ENCODE measurements around the gene PGC.

PGC gene

DNA sequence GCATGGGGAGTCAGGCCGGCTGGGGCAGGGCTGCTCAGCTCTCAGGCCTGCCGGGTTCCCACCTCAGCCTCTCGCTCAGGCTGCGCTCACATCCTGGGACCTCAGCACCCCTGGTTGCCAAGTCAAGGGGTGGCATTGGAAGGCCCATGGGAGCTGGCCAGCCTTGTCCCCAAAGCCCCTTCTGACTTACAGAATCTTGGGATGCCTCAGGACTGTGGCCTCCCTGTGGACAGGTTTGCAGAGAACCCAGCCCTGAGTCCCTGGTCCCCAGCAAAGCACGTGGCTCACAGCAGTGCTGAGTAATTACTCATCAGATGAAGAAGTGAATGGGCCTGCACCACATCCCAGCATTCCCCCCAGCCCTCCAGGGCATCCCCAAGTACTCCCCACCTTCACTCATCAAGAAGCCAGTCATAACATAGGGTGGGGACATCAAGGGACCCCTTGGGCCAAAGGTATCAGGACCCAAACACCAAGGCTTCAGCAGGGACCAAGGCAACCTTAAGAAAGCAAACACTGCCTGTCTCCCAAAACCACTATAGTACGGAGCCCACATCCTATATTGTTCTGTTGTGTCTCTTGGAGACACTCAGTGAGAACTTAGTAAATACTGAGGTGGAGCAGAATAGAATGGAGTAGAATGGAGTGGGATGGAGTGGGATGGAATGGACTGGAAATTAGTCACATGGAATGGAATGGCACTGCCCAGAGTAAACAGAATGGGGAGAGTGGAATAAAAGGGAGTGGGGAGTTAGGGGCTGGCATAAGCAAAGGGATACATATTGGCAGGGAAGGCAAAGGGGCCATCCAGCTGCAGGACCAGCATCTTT lies 3.6 kb downstream of the PGC start:
- no peak for DNase-seq

DNA sequence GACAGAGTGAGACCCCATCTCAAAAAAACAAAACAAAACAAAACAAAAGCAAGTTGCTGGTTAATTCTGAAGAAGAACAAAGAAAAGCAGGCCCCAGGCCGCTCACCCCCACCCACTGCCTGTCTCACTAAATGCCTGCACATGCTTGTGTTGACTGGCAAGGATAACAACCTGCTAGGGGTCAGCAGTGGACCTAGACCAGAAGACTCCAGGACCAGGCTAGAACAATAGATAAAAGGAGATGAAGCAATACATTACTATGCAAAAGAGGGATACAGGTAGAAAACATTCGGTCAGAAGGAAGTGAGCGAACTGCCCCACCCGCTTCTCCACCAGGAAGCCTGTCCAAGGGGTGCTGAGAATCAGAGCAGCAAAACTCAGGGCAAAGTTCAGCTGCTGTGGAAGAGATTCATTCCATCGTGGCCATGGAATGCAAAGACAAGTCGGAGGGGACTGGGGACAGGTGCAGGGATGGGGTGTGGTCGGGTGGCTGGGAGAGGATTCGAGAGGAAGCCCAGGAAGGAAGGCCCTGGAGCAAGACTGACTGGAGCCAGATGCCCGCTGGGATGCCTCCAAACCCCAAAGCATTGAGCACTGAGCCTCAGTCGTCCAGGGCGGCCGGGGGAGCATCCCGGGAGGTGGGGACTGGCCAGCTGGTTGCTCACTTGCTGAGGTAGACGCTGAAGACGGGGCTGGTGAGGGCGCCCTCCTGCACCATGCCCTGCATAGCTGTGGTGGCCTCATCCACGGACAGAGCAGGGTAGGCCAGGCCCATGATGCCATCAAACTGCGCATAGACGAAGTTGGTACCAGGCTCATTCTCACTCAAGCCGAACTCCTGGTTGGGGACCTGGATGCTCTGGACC lies 5.3 kb downstream of the PGC start:
- DNase-seq = no peak

DNA sequence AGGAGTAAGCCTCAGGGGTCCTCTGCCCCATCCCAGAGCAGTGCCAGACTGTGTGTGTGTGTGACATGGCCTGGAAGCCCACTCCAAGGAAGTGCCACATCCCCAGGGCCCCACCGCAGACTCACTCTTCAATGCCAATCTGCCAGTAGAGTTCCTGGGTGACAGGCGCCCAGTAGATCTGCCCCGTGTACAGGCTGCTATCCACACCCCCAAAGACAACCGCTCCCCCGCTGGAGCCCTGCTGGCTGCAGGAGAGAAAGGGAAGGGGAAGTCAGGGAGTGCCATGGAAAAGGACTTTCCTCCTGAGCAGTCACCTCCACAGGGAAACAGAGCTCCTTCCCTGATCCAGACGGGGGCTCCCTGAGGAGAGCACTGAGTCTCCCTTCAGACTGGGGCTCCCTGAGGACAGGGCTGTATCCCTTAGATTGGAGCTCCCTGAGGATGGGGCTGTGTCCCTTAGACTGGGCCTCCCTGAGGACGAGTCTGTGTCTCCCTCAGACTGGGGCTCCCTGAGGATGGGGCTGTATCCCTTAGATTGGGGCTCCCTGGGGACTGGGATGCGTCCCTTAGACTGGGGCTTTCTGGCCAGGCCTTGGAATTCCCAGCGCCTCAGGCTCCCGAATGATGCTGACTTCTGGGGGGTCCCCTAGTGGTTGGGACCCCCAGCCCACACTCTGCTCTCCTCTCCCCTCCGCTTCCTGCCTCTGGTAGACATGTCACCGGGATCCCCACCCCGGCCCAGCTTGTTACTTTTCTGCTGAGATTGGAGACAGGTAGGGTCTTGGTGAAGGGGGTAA lies 6.6 kb downstream of the PGC start:
- no peak for DNase-seq

DNA sequence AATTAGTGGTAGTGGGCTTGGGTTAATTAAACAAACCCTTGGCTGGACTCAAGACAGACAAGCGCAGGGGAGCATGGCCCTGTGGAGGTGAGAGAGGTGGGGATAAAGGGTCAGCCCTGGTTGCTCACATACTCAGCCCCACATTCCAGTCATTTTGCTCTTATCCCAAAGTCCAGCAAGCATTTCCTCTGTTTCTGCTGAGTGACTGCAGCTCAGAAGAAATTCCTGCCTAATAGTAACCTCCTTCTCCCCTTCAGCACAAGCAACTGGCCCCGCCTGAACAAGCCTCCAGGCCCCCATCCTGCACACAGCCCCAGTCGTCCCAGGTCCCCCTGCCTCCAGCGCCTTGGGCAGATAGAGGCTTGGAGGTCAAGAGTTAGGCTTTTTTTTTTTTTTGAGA lies 8.2 kb downstream of the PGC start:
- no peak for DNase-seq

DNA sequence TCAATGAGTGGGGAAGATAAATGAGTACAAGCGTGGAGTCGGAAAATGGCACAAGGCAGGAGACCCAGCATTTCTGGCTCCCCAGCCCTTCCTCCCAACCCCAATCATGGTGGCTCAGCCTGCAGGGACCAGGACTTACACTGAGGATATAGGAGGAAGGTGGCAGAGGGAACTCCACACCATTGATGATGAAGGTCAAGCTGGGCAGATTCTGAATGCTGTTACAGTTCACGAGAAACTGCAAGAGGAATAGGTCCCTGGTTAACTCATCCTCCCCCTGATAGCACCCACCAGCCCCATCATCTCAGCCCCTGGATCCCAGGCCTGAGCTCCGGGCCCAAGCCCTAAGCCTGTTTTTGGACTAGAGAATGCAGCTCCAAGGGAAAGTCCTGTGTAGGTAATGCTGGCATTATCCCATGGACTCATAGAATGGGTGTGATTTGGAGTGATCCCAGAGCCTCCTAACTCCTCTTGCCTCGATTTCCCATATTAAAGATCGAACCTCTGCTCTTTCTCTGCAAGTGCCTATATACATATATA lies 9.5 kb downstream of the PGC start:
- no peak for DNase-seq

- no peak for DNase-seq
Measured at GRCh38 chr6:41736800-41737555, 10.2 kb downstream of the PGC start.

GRCh38 chr6:41736186-41736733 lies 10.9 kb downstream of the PGC start:
- DNase-seq = no peak

- DNase-seq = peak; percentile 91
Measured at GRCh38 chr6:41735427-41736185, 11.6 kb downstream of the PGC start, which contains the start of gene TFEB. Gene TFEB (minus strand): TSS chr6:41735608. CDS start chr6:41691213, 44,395 bp downstream.

- DNase-seq = peak; percentile 70
Measured at GRCh38 chr6:41734666-41735426, 12.4 kb downstream of the PGC start.

DNA sequence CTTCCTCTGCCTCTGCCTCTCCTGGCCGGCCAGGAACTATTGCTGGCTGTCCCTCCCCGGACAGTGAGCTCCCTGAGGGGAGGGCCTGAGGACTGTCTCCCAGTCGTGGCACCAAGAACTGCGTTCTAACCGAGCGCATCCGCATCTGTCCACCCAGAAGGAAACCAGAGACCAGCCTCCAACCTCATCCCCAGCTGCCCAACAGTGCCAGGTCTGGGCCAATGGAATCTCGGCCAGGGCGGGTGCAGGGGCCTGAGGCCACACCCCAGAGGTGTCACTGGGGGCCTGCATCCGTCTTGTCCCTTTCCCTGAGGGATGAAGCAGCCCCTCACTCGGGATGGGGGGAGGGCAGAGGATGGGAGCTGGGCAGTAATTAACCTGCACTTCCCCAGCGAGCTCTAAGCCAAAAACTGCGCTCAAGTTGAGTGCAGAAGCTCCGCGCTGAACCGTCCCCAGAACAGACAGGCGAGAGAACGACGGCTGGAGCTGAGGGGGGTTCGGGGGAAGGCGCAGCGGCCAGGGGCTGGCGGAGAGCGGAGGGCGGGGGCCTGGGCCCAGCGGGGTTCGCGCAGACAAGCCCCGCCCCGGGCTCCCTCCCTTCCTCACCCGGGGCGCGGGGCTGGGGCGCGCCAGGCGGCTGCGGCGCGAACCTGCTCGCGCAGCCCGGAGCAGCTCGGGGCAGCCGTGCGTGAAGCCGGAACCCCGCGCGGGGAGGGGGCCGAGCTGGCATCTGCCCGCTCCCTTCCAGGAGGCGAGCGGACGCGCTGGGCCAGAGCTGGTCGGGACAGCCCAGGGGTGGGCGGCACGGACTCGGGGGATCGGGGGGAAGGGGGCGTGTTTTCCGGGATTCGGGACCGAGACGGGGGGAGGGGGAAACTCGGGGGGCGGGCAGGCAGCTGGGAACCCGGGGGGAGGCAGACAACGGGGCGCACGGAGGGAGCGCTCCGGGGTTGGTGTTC lies 13.2 kb downstream of the PGC start:
- peak; percentile 79 for DNase-seq

DNA sequence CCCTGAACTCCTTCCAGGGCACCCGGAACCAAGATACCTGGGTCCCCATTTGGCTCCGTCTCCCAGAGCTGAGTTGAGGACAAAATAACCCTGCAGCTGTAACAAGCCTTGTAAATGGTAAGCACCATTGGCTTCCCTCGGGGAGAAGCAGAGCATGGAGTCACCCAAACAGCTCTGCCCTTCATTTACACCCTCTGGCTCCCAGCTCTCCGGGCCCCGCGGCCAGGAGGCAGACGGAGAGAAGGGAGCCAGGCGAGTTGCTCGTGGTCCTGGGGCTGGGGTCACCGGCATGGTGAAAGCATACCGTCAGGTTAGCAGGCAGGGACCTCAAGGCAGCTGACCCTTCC lies 13.9 kb downstream of the PGC start:
- no peak for DNase-seq

- DNase-seq = peak; percentile 78
Measured at GRCh38 chr6:41732591-41733359, 14.4 kb downstream of the PGC start.

DNA sequence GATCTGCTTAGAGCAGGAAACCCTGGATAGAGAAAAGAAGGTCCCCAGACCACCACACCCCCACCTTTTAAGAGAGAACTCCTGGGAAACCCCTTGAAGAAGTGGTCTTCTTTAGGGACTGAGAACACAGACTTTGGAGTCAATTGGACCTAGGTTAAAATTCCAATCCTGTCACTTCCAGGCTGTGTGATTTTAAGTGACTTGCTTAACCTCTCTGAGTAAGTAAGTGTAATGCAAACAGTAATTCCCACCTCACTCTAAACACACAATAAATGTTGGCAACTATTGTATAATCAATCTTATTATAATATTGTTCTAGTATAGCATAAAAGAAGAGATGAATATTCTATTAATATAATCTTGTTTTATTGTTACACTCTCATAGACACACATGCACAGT lies 15.0 kb downstream of the PGC start:
- DNase-seq = no peak

- no peak for DNase-seq
Measured at GRCh38 chr6:41731561-41732086, 15.6 kb downstream of the PGC start.

- DNase-seq = no peak
Measured at GRCh38 chr6:41730531-41731436, 16.4 kb downstream of the PGC start.

DNA sequence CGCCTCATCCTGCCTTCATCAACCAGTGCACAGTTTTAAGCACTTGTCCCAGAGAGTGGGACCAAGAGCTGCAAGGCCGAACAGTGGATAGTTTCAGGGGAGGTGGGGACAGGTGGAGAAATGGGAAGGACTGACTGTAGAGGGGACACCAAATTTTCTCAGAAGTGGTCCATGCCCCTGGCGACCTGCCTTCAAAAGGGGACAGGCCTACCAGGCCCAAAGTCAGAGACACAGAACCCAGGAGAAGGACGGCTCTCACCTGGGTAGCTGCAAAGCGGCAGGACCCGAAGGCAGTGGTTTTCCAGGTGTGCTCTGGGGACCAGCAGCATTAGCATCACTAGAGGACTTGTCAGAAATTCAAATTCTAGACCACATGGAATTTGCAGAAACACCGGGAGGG lies 17.6 kb downstream of the PGC start:
- no peak for DNase-seq

DNA sequence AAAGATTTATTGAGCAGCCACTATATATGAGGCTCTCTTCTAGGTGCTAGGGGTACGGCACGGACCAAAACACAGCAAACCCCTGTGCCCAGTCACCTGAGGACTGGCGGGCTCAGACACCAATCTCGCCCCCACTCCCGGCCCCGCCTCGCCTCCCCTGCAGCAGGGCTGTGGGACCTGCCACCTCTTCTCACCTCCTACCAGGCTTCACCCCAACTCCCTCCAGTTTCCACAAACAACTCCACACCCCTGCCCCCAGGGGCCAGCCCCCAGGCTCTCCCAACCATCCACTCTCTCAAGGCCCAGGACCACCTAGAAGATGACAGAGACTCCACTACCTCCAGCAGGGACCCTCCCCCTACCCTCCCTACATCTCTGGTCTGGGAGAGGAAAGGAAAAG lies 18.2 kb downstream of the PGC start:
- DNase-seq = no peak
